ENCODE results near the gene IPO9.
A peak's percentile ranks its signal among the peaks of the same experiment; 100 is the strongest.

The IPO9 gene

DNA sequence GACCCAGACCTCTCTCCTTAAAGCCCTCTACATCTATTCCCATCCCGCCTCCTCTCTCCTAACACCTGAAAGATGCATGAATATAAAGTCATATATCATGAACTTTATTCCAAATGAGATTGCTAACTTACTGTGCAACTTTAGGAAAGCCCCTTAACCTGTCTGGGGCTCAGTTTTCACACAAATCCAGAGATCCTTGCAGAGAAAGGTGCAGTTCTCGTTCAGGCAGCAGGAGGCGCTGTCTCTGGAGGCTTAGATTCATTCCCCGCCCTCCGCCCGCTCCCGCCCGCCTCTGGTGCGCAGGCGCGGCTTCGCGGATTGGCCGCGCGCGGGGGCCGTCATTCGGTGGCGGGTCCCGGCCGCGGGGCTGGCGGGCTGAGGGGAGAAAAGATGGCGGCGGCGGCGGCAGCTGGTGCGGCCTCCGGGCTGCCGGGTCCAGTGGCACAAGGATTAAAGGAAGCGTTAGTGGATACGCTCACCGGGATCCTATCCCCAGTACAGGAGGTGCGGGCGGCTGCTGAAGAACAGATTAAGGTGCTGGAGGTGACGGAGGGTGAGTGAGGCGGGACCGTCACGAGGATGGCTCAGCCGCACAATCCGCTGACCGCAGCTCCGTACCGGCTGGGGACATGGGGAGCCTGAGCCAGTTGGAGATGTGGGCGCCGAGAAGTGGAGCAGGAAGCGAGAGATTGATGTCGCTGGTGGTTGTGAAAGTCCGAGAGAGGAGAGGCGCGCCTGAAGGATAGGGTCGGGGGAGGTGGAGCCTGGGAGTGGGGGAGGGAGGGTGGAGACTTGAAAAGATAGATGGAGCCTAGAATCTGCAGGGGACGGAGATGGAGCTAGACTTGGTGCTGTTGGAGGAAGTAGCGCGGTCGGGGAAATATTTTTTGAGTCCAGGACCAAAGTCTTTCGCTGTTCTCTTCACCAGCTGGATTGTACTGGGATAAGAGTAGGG lies at the start of gene IPO9:
IPO9 (plus strand) TSS at position 338 of the 955 bp plus-strand sequence; CDS start at position 391, 53 bp downstream.
- peak; percentile 90 for DNase-seq (ENCODE audit: low read depth, low spot score)

- DNase-seq (ENCODE audit: low read depth, low spot score) = no peak
These were observed 49.5 kb upstream of the IPO9 start for GRCh38 chr1:201779351-201779880.

GRCh38 chr1:201780952-201781351 lies 48.0 kb upstream of the IPO9 start:
- no peak for DNase-seq (ENCODE audit: low read depth, low spot score)

DNA sequence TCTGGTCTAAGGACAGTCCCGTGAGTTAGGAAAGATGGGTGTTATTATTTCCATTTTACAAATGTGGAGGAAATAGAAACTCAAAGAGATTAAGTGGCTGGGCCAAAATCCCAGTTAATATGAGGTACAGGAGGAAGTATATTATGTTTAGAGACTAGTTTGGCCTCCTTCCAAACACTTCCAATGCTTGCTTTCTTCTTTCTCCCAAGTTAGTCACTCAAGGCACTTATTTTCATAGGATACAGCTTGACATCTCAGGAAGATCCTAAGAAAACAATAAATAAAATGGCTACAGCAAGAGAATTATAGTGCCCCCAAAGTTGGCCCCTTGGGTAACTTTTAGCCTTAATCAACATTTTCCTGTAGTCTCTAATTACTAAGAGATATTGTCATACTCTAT lies 47.5 kb upstream of the IPO9 start:
- DNase-seq (ENCODE audit: low read depth, low spot score) = no peak

- no peak for DNase-seq (ENCODE audit: low read depth, low spot score)
These were observed 46.6 kb upstream of the IPO9 start for GRCh38 chr1:201782353-201782752.

DNA sequence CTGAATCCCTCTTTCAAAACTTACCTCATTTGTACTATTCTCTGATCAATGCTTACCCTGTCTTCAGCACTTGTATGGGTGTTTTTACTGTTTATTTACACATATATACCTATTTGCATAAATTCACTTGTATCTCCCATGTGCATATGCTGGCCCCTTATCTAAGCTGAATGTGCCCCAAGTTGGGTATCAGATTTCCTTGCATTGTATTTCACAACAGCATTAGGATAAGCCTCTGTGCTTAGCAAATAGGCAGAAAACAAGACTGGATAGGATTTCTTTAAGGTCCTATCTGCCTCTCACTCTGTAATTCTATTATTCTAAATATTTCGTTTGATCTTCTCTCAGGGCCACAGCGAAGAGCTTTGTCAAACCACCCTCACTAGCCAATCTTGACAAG lies 45.9 kb upstream of the IPO9 start:
- DNase-seq (ENCODE audit: low read depth, low spot score) = no peak

DNA sequence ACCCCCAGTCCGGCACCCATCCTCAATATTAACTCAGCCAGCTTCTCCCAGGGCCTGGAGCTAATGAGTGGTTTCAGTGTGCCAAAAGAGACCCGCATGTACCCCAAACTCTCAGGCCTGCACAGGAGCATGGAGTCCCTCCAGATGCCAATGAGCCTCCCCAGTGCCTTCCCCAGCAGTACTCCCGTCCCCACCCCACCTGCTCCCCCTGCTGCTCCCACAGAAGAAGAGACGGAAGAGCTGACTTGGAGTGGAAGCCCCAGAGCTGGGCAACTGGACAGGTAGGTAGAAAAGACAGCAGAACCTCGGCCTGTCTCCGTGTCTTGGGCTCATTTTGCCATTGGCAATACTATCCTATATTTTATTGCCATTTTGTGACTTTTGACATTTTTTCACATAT lies 45.4 kb upstream of the IPO9 start:
- no peak for DNase-seq (ENCODE audit: low read depth, low spot score)

- no peak for DNase-seq (ENCODE audit: low read depth, low spot score)
These were observed 43.7 kb upstream of the IPO9 start for GRCh38 chr1:201785291-201785690.

DNA sequence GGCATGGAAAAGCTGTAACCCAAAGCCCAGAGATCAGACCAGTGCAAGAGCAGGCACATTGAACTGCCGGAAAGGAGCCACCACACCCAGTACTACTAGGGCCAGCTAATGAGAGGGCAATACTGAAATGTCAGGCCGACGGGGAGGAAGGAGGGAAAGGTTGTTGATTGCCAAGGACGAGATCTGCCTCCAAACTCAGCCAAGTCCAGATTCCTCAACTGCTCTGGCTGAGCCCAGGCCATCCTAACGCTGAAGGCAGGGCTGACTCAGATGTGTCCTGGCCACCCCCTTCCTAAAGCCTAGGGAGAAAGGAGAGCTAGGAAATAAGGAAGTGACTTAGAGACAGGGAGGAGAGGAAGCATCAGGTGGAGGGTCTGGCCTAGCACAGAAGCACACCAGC lies 42.1 kb upstream of the IPO9 start:
- no peak for DNase-seq (ENCODE audit: low read depth, low spot score)

GRCh38 chr1:201788296-201788695 lies 40.7 kb upstream of the IPO9 start:
- no peak for DNase-seq (ENCODE audit: low read depth, low spot score)

- no peak for DNase-seq (ENCODE audit: low read depth, low spot score)
These were observed 39.7 kb upstream of the IPO9 start for GRCh38 chr1:201789245-201789644.

GRCh38 chr1:201790261-201790660 lies 38.7 kb upstream of the IPO9 start:
- no peak for DNase-seq (ENCODE audit: low read depth, low spot score)

GRCh38 chr1:201791051-201791778 lies 37.7 kb upstream of the IPO9 start:
- no peak for DNase-seq (ENCODE audit: low read depth, low spot score)

- no peak for DNase-seq (ENCODE audit: low read depth, low spot score)
These were observed 37.2 kb upstream of the IPO9 start for GRCh38 chr1:201791779-201792173.

- peak; percentile 6 for DNase-seq (ENCODE audit: low read depth, low spot score)
These were observed 36.2 kb upstream of the IPO9 start for GRCh38 chr1:201792534-201793305.

GRCh38 chr1:201793306-201793925 lies 35.5 kb upstream of the IPO9 start:
- DNase-seq (ENCODE audit: low read depth, low spot score) = no peak

GRCh38 chr1:201795066-201795465 lies 33.9 kb upstream of the IPO9 start:
- no peak for DNase-seq (ENCODE audit: low read depth, low spot score)

DNA sequence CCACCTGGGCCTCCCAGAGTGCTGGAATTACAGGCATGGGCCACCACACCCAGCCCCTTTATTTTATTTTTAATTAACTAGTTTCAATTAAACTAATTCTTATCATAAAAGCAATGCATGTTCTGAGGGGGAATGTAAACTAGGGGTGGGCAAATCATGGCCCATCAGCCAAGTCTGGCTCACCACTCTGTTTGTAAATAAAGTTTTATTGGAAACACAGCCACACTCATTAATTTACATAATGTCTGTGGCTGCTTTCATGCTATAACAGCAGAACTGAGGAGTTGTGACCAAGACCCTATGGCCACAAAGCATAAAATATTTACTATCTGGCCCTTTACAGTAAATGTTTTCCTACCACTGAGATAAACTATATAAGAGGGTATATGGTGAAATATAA lies 28.7 kb upstream of the IPO9 start:
- DNase-seq (ENCODE audit: low read depth, low spot score) = no peak

DNA sequence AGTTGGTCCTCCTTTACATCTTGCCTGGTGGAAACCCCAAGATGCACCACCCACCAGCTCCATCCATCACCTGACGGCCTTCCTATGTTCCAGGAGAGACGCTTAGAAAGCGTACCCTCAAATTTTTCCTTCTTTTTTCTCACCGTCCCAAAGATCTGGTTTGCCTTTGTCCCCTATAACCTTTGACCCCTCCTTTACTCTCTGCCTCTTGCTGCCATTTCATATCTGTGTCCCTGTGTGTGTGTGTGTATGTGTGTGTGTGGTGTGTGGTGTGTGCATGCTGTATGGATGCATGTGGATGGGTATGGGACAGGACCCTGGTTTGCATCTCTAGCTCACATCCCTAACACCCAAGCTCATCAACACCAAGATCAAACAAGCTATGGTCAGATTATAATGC lies 22.2 kb upstream of the IPO9 start:
- DNase-seq (ENCODE audit: low read depth, low spot score) = no peak

DNA sequence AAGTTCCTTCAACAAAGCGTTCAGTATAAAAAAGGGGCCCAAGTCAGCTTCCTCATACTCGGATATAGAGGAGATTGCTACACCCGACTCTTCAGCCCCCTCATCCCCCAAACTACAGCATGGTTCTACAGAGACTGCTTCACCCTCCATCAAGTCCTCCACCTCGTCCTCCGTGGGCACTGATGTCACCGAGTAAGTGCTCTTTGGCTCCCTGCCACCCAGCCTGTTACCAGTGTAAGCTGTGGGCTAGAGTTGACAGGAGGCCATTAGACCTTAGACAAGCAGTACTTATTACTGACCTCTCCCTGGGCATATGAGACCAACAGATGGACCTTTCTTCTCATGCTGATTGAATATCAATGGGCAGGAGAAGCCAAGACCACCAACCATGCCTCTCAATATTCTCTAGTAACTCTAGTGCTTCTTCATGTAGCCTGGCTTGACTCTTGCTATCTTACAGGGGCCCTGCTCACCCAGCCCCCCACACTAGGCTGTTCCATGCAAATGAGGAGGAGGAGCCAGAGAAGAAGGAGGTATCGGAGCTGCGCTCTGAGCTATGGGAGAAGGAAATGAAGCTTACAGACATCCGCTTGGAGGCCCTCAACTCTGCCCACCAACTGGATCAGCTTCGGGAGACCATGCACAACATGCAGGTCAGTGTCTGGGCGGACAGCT lies 20.9 kb upstream of the IPO9 start:
- DNase-seq (ENCODE audit: low read depth, low spot score) = no peak

GRCh38 chr1:201808633-201808990 lies 20.3 kb upstream of the IPO9 start:
- no peak for DNase-seq (ENCODE audit: low read depth, low spot score)
